ENCODE data around the gene EZH1.

- TF ChIP-seq CTCF (IDR thresholded peaks at IDR 0.05) (no peak), EP300 (IDR thresholded peaks at IDR 0.05) (no peak), POLR2A (IDR thresholded peaks at IDR 0.05) (no peak)
Measured at GRCh38 chr17:42779936-42780850, 35.4 kb upstream of the EZH1 start, which contains the start of gene WNK4.
